Measurements from ENCODE around the gene METRNL.

Gene METRNL

DNA sequence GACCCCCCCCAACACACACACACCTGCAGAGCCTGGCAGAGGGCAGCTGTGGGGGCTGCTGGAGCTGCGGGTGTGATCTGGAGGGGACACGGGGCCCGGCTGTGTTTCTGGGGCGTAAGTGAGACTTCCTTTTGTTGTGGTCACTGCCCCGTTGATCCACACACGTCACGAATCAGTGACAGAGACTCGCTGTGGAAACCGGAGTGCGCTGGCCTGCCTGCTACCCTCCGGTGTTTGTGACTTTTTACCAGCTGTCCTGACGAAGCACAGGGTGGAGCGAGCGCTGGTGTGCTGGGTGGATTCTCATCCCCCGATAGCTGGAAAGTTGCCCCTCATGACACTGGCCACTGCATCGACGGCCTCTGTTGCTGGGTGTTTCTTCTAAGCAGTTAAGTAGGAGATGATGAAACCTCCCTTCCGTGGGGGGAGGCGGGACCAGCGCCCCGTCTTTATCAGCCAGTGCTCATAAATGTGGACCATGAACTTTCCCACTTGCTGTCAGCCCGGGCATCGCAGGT lies 2.3 kb downstream of the METRNL start:
- no peak for DNase-seq

DNA sequence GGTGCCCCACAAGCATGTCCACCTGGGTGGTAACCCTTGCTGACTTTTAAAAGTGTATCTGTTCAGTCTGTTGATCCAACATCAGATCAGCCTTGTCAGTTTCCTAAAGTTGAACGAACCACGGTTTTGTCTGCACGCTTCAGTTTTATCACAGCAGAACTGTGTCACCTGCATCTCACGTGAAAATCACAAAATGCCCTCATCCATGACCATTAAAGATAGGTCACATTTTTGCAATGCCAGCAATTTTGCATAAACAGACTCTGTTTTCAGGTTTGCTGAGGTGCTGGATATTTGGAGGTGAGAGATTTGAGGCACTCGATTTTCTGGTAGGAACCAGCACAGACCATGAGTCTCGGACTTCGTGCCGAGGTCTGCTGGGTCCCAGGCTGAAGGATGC lies 3.0 kb downstream of the METRNL start:
- DNase-seq: no peak

GRCh38 chr17:83082909-83083367 lies 3.5 kb downstream of the METRNL start:
- DNase-seq: no peak

- peak; percentile 58 for DNase-seq
Measured at GRCh38 chr17:83083368-83084201, 4.2 kb downstream of the METRNL start.

DNA sequence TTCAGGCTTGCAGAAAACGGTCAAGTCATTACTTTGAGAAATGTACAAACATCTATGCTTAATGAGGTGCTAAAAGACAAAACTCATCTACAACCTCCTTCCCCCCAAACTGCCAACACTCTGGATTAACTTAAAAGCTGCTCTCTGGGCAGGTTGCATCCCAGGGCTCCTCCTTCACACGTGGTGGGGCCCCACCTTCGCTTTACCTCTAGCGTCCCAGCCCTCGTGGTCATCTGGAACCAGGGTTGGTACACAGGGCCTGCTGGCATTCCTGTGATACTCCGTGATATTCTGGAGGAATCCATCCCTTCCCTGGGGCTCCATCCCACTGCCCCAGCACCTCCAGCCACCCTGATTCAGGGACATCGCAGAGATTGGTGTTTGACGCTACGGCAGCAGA lies 4.8 kb downstream of the METRNL start:
- no peak for DNase-seq

DNA sequence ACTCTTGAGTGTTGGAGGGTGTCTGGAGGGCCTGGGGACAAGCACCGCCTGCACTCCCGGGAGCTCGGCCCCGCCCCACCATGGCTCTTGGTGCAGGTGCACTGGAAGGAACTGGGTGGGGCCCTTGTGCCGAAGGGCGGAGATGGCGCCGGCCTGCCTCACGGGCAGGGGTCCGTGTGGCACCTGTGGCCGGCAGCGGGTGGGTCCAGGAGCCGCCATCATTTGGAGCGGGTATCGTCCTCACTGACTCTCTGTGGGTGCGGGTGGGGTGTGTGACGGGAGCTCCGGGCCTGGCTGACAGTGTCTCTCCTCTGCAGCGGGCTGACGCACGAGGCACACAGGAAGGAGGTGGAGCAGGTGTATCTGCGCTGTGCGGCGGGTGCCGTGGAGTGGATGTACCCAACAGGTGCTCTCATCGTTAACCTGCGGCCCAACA lies 5.2 kb downstream of the METRNL start:
- DNase-seq: no peak

DNA sequence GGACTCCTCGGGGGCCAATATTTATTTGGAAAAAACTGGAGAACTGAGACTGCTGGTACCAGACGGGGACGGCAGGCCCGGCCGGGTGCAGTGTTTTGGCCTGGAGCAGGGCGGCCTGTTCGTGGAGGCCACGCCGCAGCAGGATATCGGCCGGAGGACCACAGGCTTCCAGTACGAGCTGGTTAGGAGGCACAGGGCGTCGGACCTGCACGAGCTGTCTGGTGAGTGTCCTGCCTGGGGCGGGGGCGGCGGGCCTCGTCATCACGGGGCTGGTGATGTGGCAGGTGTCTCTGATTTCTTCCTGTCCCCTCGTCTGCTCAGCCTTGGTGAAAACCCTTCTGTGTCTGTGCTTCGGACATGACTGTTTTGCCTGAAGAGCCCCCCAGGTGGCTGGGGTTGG lies 5.7 kb downstream of the METRNL start:
- no peak for DNase-seq

- no peak for DNase-seq
Measured at GRCh38 chr17:83085526-83086198, 6.3 kb downstream of the METRNL start.

DNA sequence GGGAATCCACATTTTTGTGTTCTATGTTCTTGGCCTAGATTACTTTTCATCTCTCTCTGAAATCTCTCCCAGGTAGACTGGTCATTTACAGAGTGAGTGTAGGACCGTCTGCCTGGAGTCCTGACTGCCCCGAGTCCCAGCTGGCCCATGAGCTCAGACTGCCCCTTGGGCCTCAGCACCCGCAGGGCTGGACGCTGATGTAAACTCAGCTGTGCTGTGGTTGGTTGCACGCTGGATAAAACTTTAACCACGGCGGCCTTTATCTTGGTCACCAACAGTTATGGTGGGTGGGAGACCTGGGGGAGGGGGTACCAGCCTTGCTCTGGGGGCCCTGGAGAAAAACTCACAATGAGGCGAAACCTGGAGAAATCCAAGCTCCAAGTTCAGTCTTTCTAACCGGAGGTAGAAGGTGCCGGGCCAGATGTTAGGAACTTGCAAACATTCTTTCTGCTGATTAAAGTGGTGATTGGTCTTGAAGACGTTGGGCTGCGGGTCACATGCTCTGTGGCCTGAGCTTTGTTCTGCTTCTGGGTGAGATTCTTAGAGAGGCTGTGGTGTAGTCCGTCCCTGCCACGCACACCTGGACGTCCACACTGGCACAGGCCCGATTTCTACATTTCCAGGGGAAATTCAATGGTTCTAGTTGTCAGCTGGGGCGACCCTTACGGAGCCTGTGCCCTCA lies 6.9 kb downstream of the METRNL start:
- DNase-seq: no peak

GRCh38 chr17:83086907-83087787 lies 7.7 kb downstream of the METRNL start:
- DNase-seq: no peak

DNA sequence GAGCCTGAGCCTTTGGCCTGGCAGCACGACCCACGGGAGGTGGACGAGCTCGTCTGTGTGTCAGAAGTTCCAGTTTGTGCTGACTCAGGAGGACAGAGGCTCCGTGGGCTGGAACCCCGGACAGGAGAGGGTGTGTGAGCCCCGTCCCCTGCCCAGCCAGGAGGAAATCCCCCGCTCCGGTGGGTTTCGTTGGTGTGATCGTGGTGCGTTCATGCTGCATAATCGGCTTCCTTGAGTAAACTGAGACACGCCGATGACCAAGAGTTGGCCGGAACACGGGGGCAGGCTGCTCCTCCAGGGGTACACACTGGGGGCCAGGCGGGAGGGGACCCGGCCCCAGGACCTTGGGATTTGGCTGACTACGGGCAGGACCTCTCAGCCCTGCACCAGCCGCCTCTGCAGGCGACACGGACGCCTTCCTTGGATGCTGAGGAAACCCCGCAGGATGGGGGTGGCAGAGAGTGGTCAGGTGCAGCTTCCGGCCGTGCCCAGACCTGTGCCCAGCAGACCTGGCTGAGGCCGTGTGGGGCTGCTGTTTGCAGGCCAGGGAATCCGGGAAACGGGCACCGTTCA lies 8.5 kb downstream of the METRNL start:
- DNase-seq: no peak

GRCh38 chr17:83088451-83088850 lies 9.0 kb downstream of the METRNL start:
- no peak for DNase-seq

GRCh38 chr17:83088909-83089308 lies 9.5 kb downstream of the METRNL start:
- no peak for DNase-seq

DNA sequence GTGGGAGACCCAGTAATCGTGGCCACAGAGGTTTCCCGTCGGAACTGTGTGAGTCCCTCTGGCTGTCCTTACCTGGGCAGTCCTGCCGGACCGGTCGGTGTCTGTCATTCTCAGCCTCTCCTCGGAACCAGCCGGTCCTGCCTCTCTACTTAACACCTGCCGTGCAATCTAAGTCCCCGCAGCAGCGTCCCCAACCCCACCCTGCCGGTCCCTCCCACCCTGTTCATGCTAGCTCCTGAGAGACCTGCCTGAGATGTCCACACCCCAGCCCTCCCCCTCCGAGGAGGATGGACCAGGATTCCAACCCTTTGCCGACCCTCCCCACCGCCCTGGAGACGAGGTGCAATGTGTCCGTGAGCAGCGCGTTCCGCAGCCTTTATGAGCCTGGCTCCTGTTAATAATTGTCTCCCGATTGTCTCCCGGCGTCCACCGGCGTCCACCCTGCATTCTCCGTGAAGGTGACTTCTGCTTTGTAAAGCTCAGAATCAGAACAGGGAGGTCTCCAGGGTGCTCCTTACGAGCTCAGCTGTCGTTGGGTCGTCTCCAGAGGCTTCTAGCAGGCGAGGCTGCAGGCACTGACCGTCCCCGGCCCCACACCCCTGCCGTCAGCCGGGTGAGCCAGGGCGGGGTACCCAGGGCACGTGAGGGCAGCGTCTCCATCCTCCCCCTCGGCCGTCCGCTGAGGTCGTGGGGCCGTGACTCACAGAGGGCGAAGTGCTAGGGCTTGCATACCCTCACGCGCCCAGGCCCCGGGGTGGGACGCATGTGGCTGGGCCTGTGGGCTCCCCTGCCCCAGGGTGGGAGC lies 10.1 kb downstream of the METRNL start:
- DNase-seq: no peak

DNA sequence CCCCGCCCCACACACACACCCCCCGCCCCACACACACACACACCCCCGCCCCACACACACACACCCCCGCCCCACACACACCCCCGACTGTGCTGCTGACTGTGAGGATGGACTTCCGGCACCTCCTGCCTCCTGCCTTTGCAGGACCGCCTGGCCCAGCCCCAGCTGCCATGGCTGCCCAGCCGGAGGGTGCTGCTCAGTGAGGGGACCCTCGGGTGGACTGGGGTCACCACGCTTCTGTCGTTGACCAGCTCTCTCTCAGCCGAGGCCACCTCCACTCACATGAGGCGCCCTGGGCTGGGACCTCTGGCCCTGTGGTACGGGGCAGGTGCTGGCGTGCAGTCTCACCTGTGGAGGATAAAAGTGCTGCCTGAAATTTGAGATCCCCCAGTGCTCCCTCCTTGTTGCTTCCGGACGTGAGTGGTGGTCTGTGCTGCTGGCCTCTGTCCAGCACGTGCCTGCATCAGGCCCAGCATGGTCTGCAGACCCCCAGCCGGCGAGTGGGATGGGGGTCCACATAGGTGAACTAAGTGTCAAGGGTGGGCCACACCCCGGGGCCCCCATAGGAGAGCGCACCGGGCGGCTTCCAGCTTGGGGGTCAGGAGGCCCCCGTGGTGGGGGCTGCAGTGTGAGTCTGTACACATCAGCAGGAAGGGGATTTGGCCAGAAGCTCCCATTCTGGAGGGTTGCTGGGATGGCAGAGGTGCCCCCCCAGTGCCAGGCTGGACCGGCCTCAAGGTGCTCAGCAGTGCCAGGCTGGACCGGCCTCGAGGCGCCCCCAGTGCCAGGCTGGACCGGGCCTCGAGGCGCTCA lies 11.2 kb downstream of the METRNL start:
- no peak for DNase-seq

- DNase-seq: no peak
Measured at GRCh38 chr17:83091257-83092141, 12.1 kb downstream of the METRNL start.

- DNase-seq: no peak
Measured at GRCh38 chr17:83092186-83092585, 12.8 kb downstream of the METRNL start.

- DNase-seq: no peak
Measured at GRCh38 chr17:83092931-83093330, 13.5 kb downstream of the METRNL start.

DNA sequence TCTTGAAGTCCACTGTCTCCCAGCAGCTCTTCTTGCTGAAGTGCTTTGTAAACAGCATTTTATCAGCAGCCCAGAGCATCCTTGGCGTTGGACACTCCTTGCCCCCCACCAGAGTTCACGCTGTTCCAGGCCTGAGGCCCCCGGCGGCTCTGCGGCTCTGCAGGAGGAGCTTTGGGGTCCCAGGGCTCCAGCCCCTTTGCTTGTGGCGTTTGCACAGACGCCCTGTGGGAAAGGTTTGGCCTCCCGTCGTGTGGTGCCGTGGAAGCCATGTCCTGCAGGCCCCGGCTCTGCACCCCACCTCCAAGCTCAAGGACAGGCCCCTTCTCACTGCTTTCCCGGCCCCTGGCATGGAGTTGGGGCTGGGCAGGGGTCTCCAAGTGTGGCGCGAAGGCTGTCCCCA lies 14.1 kb downstream of the METRNL start:
- no peak for DNase-seq
